Measurements from ENCODE around the gene IFFO2. TPM values are rescaled to one million over a fixed set of nuclear protein-coding genes. Genes with fewer than 3 reads are reported as not detected.

IFFO2 gene
- total and polyA plus RNA-seq, 8 donors, result 13.8 to 24.0 (median 22.2) TPM

GRCh38 chr1:18967066-18967690 lies 10.7 kb upstream of the IFFO2 start:
- Histone ChIP-seq H3K4me3 (no peak overlapping the region), H3K27ac (no peak overlapping the region), H3K4me1 (peaks cover 0 to 2% of the 10 kb centered on the region in 2 donors), H3K9me3 (no peaks in the 10 kb centered on the region), H3K36me3 (no peaks in the 10 kb centered on the region), H3K27me3 (no peaks in the 10 kb centered on the region)
- no peak for ATAC-seq
- intact Hi-C loops (cut with DNase I), result loop anchor here in 1 of 2 donors (10.0 kb wide), 1 partner anchor 52 kb away; no protein-coding TSS in a partner anchor
- TF ChIP-seq CTCF (IDR thresholded peaks at IDR 0.05), result no peak
- no peak for DNase-seq

- no peak for ATAC-seq
- Histone ChIP-seq H3K4me3 (no peak overlapping the region), H3K27me3 (no peaks in the 10 kb centered on the region), H3K27ac (no peak overlapping the region), H3K4me1 (no peaks in the 10 kb centered on the region), H3K9me3 (no peaks in the 10 kb centered on the region), H3K36me3 (no peaks in the 10 kb centered on the region)
- intact Hi-C loops (cut with DNase I), result loop anchor here in 1 of 2 donors (10.0 kb wide), 1 partner anchor 51 kb away; no protein-coding TSS in a partner anchor
- no peak for DNase-seq
- no peak for TF ChIP-seq CTCF (IDR thresholded peaks at IDR 0.05)
Measured at GRCh38 chr1:18965206-18966173, 9.0 kb upstream of the IFFO2 start.

GRCh38 chr1:18963968-18964367 lies 7.5 kb upstream of the IFFO2 start:
- DNase-seq, result no peak
- no peak for ATAC-seq
- Histone ChIP-seq H3K4me3 (no peak overlapping the region), H3K4me1 (no peaks in the 10 kb centered on the region), H3K9me3 (no peaks in the 10 kb centered on the region), H3K27me3 (no peaks in the 10 kb centered on the region), H3K36me3 (no peaks in the 10 kb centered on the region), H3K27ac (no peak overlapping the region)
- intact Hi-C loops (cut with DNase I), result loop anchor here in 1 of 2 donors (10.0 kb wide), 1 partner anchor 49 kb away; no protein-coding TSS in a partner anchor
- no peak for TF ChIP-seq CTCF (IDR thresholded peaks at IDR 0.05)

GRCh38 chr1:18962855-18963737 lies 6.6 kb upstream of the IFFO2 start:
- H3K36me3 ChIP-seq, result no peaks in the 10 kb centered on the region
- intact Hi-C loops (cut with DNase I), result loop anchor here in 1 of 2 donors (10.0 kb wide), 1 partner anchor 48 kb away; no protein-coding TSS in a partner anchor
- H3K4me1 ChIP-seq, result no peaks in the 10 kb centered on the region
- TF ChIP-seq CTCF (IDR thresholded peaks at IDR 0.05), result no peak
- H3K27ac ChIP-seq, result no peak overlapping the region
- H3K4me3 ChIP-seq, result no peak overlapping the region
- DNase-seq (no peak), ATAC-seq (peak; percentile 24)
- H3K27me3 ChIP-seq, result peaks cover 0 to 5% of the 10 kb centered on the region in 2 donors
- no peaks in the 10 kb centered on the region for H3K9me3 ChIP-seq
